HL-60/S4 treated with phorbol 12-myristate 13-acetate at 8.2 ng/mL for 4 days and 3 days (cell line): Measurements from ENCODE around the gene CDX2.

Experiments
- in situ Hi-C: fragments of 300-500 bp; cut with MboI; formaldehyde crosslinking; loops from 2 replicates; pipeline ENCODE4 v1.15.0; 2022; ENCODE audit warnings: low sequenced_read_pairs

CDX2 gene

DNA sequence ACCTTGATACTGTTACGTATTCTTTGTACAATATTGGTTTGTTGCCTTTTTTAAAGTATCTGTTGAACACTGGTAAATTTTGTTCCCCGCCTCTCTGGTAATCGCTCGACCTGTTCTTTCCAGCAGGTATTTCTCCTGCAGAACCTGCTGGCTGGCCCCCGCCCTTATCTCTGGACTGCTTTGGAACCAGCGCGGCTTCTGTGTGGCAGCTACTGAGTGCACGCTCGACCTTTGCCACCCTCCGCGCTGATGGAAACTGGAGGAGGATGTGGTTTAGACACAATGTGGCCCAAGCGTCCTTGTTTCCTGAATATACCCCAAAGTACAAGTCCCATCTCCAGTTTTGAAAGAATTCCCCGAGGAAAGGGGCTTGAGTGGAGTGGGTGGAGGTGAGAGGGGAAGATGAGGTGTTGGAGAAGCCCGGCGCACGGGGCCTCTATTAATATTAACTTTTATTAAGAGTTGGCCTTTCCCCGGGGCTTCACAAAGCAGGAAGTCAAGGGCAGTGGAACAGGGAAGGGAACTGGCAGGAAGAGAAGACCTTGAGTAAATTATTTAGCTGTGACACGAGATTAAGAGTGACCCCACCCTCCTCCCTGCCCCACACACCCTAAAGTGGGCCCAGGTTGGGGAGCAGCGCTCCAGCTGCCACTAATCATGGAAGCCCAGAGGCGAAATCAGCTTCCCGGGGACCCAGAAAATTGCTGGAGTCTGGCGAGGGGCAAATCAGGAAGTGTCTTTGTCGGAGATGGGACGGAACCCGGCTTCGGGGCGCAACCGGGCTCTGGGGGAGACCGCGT is 16.0 kb downstream of the CDX2 start:
- in situ Hi-C loops = loop anchor here (25.0 kb wide), 1 partner anchor 566 kb away; no protein-coding TSS in a partner anchor

DNA sequence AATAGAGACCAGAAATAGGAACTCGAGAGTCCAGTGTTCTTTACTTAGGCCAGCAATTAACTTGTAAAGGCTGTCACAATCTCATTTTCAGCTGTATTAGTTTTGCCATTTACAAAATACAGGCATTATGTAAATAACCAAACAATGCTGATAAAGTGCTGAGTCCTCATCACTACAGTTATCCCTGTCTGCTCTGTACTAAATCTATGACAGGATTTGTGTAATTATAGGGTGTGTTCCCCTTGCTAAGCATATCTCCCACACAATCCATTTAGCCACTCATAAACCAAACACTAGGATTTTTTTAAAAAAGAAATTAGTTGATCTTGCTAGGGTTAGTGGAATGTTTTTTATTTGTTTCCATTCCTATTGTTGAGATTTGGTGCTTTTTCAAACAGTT is 26.1 kb downstream of the CDX2 start:
- in situ Hi-C loops = no loop called here

- in situ Hi-C loops = no loop called here
Measured at GRCh38 chr13:27933580-27934328, 35.4 kb downstream of the CDX2 start.

DNA sequence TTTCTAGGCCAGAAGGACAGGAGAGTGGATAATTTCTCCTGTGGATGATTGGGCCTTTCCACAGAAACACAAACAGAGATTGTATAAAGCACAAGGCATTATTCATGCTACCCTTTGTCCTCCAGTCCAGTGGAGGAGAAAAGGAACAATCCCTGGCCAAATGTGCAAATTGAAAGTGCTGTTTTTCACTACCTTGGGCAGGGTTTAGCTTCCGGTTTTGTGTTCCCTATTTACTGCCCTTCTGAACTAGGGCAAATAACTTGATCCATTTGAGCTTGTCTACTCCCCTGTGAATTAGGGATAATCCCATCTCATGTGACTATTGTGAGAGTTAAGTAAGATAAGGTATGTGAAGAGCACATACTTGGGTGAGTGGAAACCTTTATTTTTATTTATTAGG is 36.0 kb downstream of the CDX2 start:
- in situ Hi-C loops = no loop called here

- in situ Hi-C loops = no loop called here
Measured at GRCh38 chr13:27929868-27930267, 39.2 kb downstream of the CDX2 start.

GRCh38 chr13:27928805-27929753 is 40.0 kb downstream of the CDX2 start:
- in situ Hi-C loops = no loop called here

DNA sequence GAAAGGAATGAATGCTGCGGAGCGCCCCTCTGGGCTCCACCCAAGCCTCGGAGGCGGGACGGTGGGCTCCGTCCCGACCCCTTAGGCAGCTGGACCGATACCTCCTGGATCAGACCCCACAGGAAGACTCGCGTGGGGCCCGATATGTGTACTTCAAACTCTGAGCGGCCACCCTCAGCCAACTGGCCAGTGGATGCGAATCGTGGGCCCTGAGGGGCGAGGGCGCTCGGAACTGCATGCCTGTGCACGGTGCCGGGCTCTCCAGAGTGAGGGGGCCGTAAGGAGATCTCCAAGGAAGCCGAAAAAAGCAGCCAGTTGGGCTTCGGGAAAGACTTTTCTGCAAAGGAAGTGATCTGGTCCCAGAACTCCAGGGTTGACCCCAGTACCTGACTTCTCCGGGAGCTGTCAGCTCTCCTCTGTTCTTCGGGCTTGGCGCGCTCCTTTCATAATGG is 40.7 kb downstream of the CDX2 start:
- in situ Hi-C loops = no loop called here

DNA sequence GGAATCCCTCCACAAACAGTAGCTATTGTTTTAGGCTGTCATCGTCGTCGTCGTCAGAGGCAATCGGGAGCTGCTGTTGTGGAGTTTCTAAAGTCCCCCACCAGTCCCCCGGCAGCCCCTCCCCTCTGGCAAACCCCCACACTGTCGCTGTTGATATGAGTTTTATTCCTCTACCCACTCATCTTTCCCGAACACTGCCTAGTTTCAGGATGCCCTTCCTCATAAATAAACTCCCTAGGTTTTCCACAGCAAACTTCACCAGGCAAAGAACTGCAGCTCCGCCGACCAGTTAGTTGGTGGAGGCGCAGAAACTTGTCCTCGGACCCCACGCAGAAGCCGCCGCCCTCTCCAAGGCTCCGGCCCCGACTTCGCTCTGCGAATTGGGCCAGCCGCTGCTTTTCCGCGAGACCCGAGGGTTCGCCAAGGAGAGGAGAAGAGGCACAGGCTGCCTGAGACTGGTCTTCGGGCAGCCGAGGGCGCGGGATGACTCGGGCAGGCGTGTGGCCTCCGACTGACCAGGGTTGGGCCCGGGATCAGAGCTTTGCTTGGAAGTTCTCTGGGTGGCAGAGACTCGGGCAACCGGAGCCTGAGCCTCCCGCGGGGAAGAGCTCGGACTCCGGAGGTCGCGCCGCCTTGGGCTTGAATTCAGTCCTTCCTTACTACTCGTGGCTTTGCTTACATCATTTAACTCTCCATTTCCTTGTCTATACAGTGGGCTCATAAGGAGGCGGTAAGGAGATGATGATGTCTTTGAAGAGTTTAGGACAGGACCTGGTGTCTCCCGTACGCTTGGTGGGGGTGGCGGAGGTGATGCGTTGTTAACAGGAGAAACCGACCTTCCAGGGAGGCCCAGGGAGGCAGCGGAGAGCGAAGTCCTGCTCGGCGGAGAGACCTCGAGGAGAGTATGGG is 41.4 kb downstream of the CDX2 start:
- in situ Hi-C loops = no loop called here

GRCh38 chr13:27926644-27927434 is 42.3 kb downstream of the CDX2 start:
- in situ Hi-C loops = no loop called here

DNA sequence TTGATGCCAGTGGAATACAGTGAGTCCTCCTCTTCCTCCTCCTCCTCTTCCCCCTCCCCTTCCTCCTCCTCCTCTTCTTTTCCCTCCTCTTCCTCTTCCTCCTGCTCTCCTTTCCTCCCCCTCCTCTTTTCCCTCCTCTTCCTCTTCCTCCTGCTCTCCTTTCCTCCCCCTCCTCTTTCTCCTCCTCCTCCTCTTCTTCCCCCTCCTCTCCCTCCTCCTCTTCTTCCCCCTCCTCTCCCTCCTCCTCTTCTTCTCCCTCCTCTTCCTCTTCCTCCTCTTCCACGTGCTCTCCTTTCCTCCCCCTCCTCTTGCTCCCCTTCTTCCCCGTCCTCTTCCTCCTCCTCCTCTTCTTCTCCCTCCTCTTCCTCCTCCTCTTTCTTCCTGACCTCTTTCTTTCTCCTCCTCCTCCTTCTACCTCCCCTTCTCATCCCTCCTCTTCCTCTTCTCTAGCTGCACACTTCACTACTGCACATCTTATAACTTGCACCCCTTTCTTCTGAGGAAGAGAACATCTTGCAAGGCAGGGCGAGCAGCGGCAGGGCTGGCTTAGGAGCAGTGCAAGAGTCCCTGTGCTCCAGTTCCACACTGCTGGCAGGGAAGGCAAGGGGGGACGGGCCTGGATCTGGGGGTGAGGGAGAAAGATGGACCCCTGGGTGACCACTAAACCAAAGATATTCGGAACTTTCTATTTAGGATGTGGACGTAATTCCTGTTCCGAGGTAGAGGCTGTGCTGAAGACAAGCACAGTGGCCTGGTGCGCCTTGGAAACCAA is 43.7 kb downstream of the CDX2 start:
- in situ Hi-C loops = no loop called here

- in situ Hi-C loops = no loop called here
Measured at GRCh38 chr13:27924529-27925141, 44.5 kb downstream of the CDX2 start.

DNA sequence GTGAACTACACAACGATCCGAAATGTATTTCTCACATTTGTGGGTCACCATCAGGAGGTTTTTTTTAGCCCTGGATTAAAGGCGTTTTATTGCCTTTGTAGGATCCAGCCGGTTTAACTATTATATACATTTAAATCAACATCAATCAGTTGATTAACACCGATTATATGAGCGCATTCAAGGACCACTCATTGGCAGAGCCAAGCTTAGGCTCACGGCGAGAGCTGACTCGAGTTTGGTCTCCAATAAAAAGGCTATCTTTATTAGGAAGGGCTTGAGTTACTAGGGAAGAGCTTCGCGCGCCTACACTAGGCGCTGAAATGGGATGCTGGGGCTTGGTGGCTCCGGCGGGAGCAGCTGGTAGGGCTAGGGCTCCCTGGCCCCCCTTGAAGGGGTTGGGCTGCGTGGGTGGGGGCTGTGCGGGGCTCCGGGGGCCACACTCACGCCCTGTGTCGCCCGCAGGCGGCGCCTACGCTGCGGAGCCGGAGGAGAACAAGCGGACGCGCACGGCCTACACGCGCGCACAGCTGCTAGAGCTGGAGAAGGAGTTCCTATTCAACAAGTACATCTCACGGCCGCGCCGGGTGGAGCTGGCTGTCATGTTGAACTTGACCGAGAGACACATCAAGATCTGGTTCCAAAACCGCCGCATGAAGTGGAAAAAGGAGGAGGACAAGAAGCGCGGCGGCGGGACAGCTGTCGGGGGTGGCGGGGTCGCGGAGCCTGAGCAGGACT is 45.2 kb downstream of the CDX2 start:
- in situ Hi-C loops = no loop called here

- in situ Hi-C loops = no loop called here
Measured at GRCh38 chr13:27922883-27923612, 46.1 kb downstream of the CDX2 start.

- in situ Hi-C loops = no loop called here
Measured at GRCh38 chr13:27921961-27922882, 46.9 kb downstream of the CDX2 start.

DNA sequence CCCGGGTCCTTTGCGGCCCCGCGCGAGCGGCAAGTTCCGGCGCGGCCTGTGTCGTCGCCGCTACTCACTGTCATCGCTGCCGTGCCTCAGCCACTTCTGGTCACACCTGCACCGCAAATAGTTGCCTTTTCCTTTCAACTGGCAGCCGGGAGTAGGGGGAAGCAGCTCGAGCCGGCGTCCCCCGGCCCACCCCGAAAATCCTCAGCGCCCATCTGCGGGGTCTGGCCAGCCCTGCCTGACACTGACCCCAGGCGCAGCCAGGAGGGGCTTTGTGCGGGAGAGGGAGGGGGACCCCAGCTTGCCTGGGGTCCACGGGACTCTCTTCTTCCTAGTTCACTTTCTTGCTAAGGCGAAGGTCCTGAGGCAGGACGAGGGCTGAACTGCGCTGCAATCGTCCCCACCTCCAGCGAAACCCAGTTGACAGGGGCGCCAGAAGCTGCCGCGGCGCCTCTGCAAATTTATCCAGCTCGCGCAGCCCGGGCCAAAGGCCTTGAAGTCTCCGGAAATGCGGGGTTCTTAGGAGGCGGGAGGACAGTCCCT is 47.6 kb downstream of the CDX2 start:
- in situ Hi-C loops = no loop called here
